Measurements from ENCODE around the gene GABRB2. TPM values are rescaled to one million over a fixed set of nuclear protein-coding genes. Genes with fewer than 3 reads are reported as not detected.

The GABRB2 gene
- total RNA-seq, 1 donor from 2014 or later = 0.26 TPM

GRCh38 chr5:161391016-161391415 is 155.5 kb downstream of the GABRB2 start:
- Mint-ChIP-seq H3K4me3 (ENCODE audit: unreplicated experiment) (no peak overlapping the region), H3K36me3 (ENCODE audit: low read depth, unreplicated experiment) (no peaks in the 10 kb centered on the region)
- TF ChIP-seq CTCF (IDR thresholded peaks at IDR 0.05; ENCODE audit: unreplicated experiment) = no peak

GRCh38 chr5:161387121-161387520 is 159.4 kb downstream of the GABRB2 start:
- Mint-ChIP-seq H3K9me3 (ENCODE audit: unreplicated experiment) (no peaks in the 10 kb centered on the region), H3K4me3 (ENCODE audit: unreplicated experiment) (no peak overlapping the region), H3K4me1 (ENCODE audit: unreplicated experiment) (no peaks in the 10 kb centered on the region), H3K27ac (ENCODE audit: unreplicated experiment) (no peak overlapping the region), H3K36me3 (ENCODE audit: low read depth, unreplicated experiment) (no peaks in the 10 kb centered on the region), H3K27me3 (ENCODE audit: unreplicated experiment) (no peaks in the 10 kb centered on the region)
- no peak for TF ChIP-seq CTCF (IDR thresholded peaks at IDR 0.05; ENCODE audit: unreplicated experiment)
- no peak for DNase-seq (ENCODE audit: low spot score)

More at GRCh38 chr5:161391016-161391415, 155.5 kb downstream of the GABRB2 start:
- H3K27me3 Mint-ChIP-seq (ENCODE audit: unreplicated experiment) = no peaks in the 10 kb centered on the region
- H3K9me3 Mint-ChIP-seq (ENCODE audit: unreplicated experiment) = no peaks in the 10 kb centered on the region
- H3K27ac Mint-ChIP-seq (ENCODE audit: unreplicated experiment) = no peak overlapping the region
- H3K4me1 Mint-ChIP-seq (ENCODE audit: unreplicated experiment) = no peaks in the 10 kb centered on the region
- no peak for DNase-seq (ENCODE audit: low spot score)

GRCh38 chr5:161385027-161385426 is 161.5 kb downstream of the GABRB2 start:
- no peak for DNase-seq (ENCODE audit: low spot score)
- H3K4me1 Mint-ChIP-seq (ENCODE audit: unreplicated experiment) = no peaks in the 10 kb centered on the region
- no peak overlapping the region for H3K4me3 Mint-ChIP-seq (ENCODE audit: unreplicated experiment)
- no peaks in the 10 kb centered on the region for H3K36me3 Mint-ChIP-seq (ENCODE audit: low read depth, unreplicated experiment)
- H3K9me3 Mint-ChIP-seq (ENCODE audit: unreplicated experiment) = no peaks in the 10 kb centered on the region
- H3K27ac Mint-ChIP-seq (ENCODE audit: unreplicated experiment) = no peak overlapping the region
- no peak for TF ChIP-seq CTCF (IDR thresholded peaks at IDR 0.05; ENCODE audit: unreplicated experiment)
- no peaks in the 10 kb centered on the region for H3K27me3 Mint-ChIP-seq (ENCODE audit: unreplicated experiment)

- Mint-ChIP-seq H3K27me3 (ENCODE audit: unreplicated experiment) (no peaks in the 10 kb centered on the region), H3K9me3 (ENCODE audit: unreplicated experiment) (no peaks in the 10 kb centered on the region), H3K4me3 (ENCODE audit: unreplicated experiment) (no peak overlapping the region), H3K27ac (ENCODE audit: unreplicated experiment) (no peak overlapping the region), H3K4me1 (ENCODE audit: unreplicated experiment) (no peaks in the 10 kb centered on the region), H3K36me3 (ENCODE audit: low read depth, unreplicated experiment) (no peaks in the 10 kb centered on the region)
- TF ChIP-seq CTCF (IDR thresholded peaks at IDR 0.05; ENCODE audit: unreplicated experiment) = no peak
- DNase-seq (ENCODE audit: low spot score) = no peak
Measured at GRCh38 chr5:161382685-161383084, 163.8 kb downstream of the GABRB2 start.

GRCh38 chr5:161380486-161380885 is 166.0 kb downstream of the GABRB2 start:
- no peak for DNase-seq (ENCODE audit: low spot score)
- no peak overlapping the region for H3K27ac Mint-ChIP-seq (ENCODE audit: unreplicated experiment)
- TF ChIP-seq CTCF (IDR thresholded peaks at IDR 0.05; ENCODE audit: unreplicated experiment) = no peak
- no peaks in the 10 kb centered on the region for H3K4me1 Mint-ChIP-seq (ENCODE audit: unreplicated experiment)
- no peaks in the 10 kb centered on the region for H3K36me3 Mint-ChIP-seq (ENCODE audit: low read depth, unreplicated experiment)
- H3K27me3 Mint-ChIP-seq (ENCODE audit: unreplicated experiment) = no peaks in the 10 kb centered on the region
- H3K9me3 Mint-ChIP-seq (ENCODE audit: unreplicated experiment) = no peaks in the 10 kb centered on the region
- H3K4me3 Mint-ChIP-seq (ENCODE audit: unreplicated experiment) = no peak overlapping the region
